ENCODE data around the gene RABGGTA.

DNA sequence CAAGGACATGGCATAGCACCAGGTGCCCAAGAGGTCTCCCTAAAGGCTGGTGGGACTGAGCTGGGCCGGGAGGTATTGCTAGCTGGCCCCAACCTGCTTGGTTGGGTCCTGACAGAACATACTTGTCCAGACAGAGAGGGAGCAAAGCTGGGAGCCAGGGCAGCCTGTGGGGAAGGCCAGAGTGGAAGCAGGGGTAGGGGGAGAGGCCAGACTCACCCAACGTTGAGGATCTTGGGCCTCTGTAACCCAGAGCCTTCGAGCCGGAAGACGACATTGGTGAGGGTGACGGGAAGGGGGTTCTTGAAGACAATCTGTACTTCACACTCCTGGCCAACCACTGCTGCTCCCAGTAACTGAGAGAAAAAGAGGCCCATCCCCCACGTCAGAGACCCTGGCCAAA lies 17.5 kb downstream of the RABGGTA start:
- TF ChIP-seq, protein P1, sequence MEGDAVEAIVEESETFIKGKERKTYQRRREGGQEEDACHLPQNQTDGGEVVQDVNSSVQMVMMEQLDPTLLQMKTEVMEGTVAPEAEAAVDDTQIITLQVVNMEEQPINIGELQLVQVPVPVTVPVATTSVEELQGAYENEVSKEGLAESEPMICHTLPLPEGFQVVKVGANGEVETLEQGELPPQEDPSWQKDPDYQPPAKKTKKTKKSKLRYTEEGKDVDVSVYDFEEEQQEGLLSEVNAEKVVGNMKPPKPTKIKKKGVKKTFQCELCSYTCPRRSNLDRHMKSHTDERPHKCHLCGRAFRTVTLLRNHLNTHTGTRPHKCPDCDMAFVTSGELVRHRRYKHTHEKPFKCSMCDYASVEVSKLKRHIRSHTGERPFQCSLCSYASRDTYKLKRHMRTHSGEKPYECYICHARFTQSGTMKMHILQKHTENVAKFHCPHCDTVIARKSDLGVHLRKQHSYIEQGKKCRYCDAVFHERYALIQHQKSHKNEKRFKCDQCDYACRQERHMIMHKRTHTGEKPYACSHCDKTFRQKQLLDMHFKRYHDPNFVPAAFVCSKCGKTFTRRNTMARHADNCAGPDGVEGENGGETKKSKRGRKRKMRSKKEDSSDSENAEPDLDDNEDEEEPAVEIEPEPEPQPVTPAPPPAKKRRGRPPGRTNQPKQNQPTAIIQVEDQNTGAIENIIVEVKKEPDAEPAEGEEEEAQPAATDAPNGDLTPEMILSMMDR (IDR thresholded peaks at IDR 0.05; ENCODE audit: low read length): no peak
- no peak for TF ChIP-seq EZH2 (IDR thresholded peaks at IDR 0.05; ENCODE audit: borderline replicate concordance, low read length)

Data from OCI-LY1 (cell line).